Body of pancreas (tissue), 4 donors: ENCODE measurements around the gene PHACTR3. TPM values are rescaled to one million over a fixed set of nuclear protein-coding genes. Genes with fewer than 3 reads are reported as not detected.

Experiments used
- ATAC-seq: fragments of 150-250 bp; one replicate; pipeline ENCODE4 v1.9.1; 2016
- DNase-seq, 4 donors: peaks; one replicate each; pipeline ENCODE4 v3.0.0-alpha.2; 2019
- H3K27ac ChIP-seq, 4 donors: fragments of 200-600 bp; sonication (generic); 1 replicate in 3 of 4; 2 replicates in 1 of 4; pipeline versions ENCODE4 v1.5.1 to v1.6.1; 2016 to 2019; ENCODE audit warnings: mild to moderate bottlenecking in 1 of 4, mixed read lengths in 1 of 4, moderate library complexity in 1 of 4
- H3K27me3 ChIP-seq, 2 donors: fragments of 200-600 bp; sonication (generic); one replicate each; pipeline ENCODE4 v1.6.0; 2016; ENCODE audit warnings: mild to moderate bottlenecking in 1 of 2
- H3K36me3 ChIP-seq, 2 donors: fragments of 200-600 bp; sonication (generic); replicated peaks in 1 of 2; 2 replicates each; pipeline ENCODE4 v1.5.1; 2016; ENCODE audit warnings: low read depth in 2 of 2; ENCODE audit not compliant: insufficient read depth in 1 of 2
- H3K4me1 ChIP-seq: fragments of 200-600 bp; sonication (generic); one replicate; pipeline ENCODE4 v1.6.0; 2016
- H3K4me3 ChIP-seq, 2 donors: fragments of 200-600 bp; sonication (generic); 1 replicate in 1 of 2; 2 replicates in 1 of 2; pipeline ENCODE4 v1.5.1; 2016 to 2019
- H3K9me3 ChIP-seq, 3 donors: fragments of 200-600 bp; sonication (generic); 1 replicate in 2 of 3; 2 replicates in 1 of 3; pipeline ENCODE4 v1.5.1; 2016
- POLR2A ChIP-seq, 3 donors: fragments of 450-650 bp; IDR thresholded peaks; one replicate each; pipeline ENCODE4 v1.6.1; 2016; ENCODE audit warnings: antibody characterized with exemption in 3 of 3, mild to moderate bottlenecking in 2 of 3
- WGBS, 2 donors: methylation state at CpG; one replicate each; pipeline ENCODE4 v1.1.5; 2017; 5-methylcytosine and 5-hydroxymethylcytosine counted together
- intact Hi-C: fragments of 100-400 bp; cut with DNase I; formaldehyde crosslinking; loops from one replicate; pipeline ENCODE4 v1.15.1; 2023
- total RNA-seq, 2 donors: library from RNA; depleted of rRNA; stranded (reverse); fragments of >200 nt; gene quantifications; one replicate each; pipeline ENCODE4 v1.1.0, GENCODE V29; 2016
- TF ChIP-seq, protein P1 (sequence below), 7 experiments: fragments of 450-650 bp in 4 of 7; fragments of 200-600 bp in 3 of 7; sonication (generic) in 3 of 7; IDR thresholded peaks; one replicate each; pipeline ENCODE4 v1.5.1; 2016 to 2019; ENCODE audit warnings: antibody characterized with exemption in 7 of 7

PHACTR3 gene
- total RNA-seq, 2 donors from 2014 or later, result 0.52 to 0.66 TPM

- intact Hi-C loops, result no loop called here
- no peaks in the 10 kb centered on the region for H3K9me3 ChIP-seq
- ATAC-seq (no peak), DNase-seq (no peak)
- H3K4me3 ChIP-seq, result no peak overlapping the region
- H3K36me3 ChIP-seq, result no peaks in the 10 kb centered on the region
- TF ChIP-seq, protein P1, sequence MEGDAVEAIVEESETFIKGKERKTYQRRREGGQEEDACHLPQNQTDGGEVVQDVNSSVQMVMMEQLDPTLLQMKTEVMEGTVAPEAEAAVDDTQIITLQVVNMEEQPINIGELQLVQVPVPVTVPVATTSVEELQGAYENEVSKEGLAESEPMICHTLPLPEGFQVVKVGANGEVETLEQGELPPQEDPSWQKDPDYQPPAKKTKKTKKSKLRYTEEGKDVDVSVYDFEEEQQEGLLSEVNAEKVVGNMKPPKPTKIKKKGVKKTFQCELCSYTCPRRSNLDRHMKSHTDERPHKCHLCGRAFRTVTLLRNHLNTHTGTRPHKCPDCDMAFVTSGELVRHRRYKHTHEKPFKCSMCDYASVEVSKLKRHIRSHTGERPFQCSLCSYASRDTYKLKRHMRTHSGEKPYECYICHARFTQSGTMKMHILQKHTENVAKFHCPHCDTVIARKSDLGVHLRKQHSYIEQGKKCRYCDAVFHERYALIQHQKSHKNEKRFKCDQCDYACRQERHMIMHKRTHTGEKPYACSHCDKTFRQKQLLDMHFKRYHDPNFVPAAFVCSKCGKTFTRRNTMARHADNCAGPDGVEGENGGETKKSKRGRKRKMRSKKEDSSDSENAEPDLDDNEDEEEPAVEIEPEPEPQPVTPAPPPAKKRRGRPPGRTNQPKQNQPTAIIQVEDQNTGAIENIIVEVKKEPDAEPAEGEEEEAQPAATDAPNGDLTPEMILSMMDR (IDR thresholded peaks at IDR 0.05), result no peak
- no peak for TF ChIP-seq POLR2A (IDR thresholded peaks at IDR 0.05)
- 51 to 53% methylated on average over 10 of the region's 10 CpGs for WGBS, 2 donors
- no peaks in the 10 kb centered on the region for H3K27me3 ChIP-seq
- no peaks in the 10 kb centered on the region for H3K4me1 ChIP-seq
- no peak overlapping the region for H3K27ac ChIP-seq
Measured at GRCh38 chr20:59786801-59787537, 182.6 kb downstream of the PHACTR3 start.

DNA sequence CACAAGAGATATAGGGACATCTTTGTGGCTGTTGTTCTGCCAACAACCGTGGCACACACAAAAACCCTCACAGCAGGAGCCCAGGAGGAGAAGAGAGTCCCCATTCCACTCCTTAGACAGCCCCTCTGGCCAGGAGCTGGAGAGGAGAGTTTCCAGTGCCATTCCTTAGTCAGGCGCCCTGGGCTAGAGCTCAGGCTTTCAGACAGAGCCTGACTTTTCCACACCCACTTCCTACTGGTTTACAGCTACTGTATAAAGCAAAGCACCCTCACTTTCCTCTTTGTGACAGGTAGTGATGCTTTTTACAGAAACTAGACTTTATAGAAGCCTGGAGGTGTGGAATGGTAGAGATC lies 183.2 kb downstream of the PHACTR3 start:
- intact Hi-C loops, result no loop called here

DNA sequence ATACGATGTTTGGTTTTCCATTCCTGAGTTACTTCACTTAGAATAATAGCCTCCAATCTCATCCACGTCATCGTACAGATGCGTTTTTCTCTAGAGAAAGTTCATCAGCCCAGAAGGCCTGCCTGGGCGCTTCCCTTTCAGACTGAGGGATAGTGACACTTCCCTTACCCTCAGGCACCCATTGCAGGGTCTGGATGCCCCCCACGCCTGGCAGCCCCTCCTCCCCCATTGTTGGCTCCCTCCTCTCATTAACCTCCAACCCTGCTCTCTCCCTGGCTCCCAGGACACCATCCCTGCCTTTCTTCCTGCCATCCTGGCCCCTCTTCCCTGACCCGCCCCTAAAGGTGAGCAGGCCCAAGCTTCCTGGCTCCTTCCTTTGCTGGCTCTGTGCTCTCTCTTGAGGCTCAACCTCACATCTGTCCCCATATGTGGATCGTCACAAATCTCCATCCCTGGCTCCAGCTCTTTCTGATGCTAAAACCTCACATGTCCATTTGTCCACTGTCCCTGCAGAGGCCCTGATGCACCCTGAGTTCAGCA lies 183.9 kb downstream of the PHACTR3 start:
- ATAC-seq, result no peak
- WGBS, 2 donors, result 55 to 58% methylated on average over 8 of the region's 8 CpGs
- Histone ChIP-seq H3K27ac (no peak overlapping the region), H3K4me1 (no peaks in the 10 kb centered on the region), H3K9me3 (no peaks in the 10 kb centered on the region), H3K36me3 (no peaks in the 10 kb centered on the region), H3K4me3 (no peak overlapping the region), H3K27me3 (no peaks in the 10 kb centered on the region)
- intact Hi-C loops, result no loop called here
- DNase-seq, result no peak
- TF ChIP-seq POLR2A (IDR thresholded peaks at IDR 0.05), result no peak
- TF ChIP-seq, protein P1 (IDR thresholded peaks at IDR 0.05), result no peak

More for the DNA sequence above, 183.2 kb downstream of the PHACTR3 start:
- no peak overlapping the region for H3K4me3 ChIP-seq
- no peaks in the 10 kb centered on the region for H3K36me3 ChIP-seq
- no peaks in the 10 kb centered on the region for H3K4me1 ChIP-seq
- H3K9me3 ChIP-seq, result no peaks in the 10 kb centered on the region
- H3K27ac ChIP-seq, result no peak overlapping the region
- WGBS, 2 donors, result 28 to 63% methylated on average over 2 of the region's 2 CpGs
- no peaks in the 10 kb centered on the region for H3K27me3 ChIP-seq
- TF ChIP-seq, protein P1 (IDR thresholded peaks at IDR 0.05), result no peak
- no peak for TF ChIP-seq POLR2A (IDR thresholded peaks at IDR 0.05)
- no peak for ATAC-seq
- DNase-seq, result no peak

GRCh38 chr20:59788811-59789397 lies 184.6 kb downstream of the PHACTR3 start:
- Histone ChIP-seq H3K4me1 (no peaks in the 10 kb centered on the region), H3K27me3 (no peaks in the 10 kb centered on the region), H3K36me3 (no peaks in the 10 kb centered on the region), H3K9me3 (no peaks in the 10 kb centered on the region), H3K27ac (no peak overlapping the region), H3K4me3 (no peak overlapping the region)
- ATAC-seq (no peak), DNase-seq (no peak)
- TF ChIP-seq POLR2A (IDR thresholded peaks at IDR 0.05), result no peak
- intact Hi-C loops, result no loop called here
- 62 to 64% methylated on average over 7 of the region's 7 CpGs for WGBS, 2 donors

DNA sequence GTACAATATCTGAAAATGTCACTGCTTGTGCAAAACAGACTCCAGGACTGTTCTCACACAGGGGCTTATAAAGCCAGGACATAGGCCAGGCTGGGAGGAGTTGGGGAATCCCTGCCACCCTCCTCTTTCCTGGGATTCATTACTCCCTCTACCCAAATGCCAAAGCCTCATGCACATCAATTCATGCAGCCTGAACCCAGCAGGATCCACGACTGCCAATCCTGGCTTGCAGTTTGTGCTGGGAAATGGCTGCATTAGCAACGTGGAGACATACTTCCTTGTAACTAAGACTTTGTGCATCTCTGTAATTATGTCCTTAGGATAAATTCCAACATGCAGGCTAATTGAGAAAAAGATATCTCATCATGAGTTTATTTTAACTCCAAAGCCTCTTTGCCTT lies 185.3 kb downstream of the PHACTR3 start:
- Histone ChIP-seq H3K4me3 (no peak overlapping the region), H3K27me3 (no peaks in the 10 kb centered on the region), H3K36me3 (no peaks in the 10 kb centered on the region), H3K9me3 (no peaks in the 10 kb centered on the region), H3K27ac (no peak overlapping the region), H3K4me1 (no peaks in the 10 kb centered on the region)
- 26 to 39% methylated on average over 2 of the region's 2 CpGs for WGBS, 2 donors
- intact Hi-C loops, result no loop called here
- ATAC-seq, result no peak
- TF ChIP-seq POLR2A (IDR thresholded peaks at IDR 0.05), result no peak
- TF ChIP-seq, protein P1 (IDR thresholded peaks at IDR 0.05), result no peak
- no peak for DNase-seq
